Ovary (tissue), 9 donors: Measurements from ENCODE around the gene FOSL2. TPM values are rescaled to one million over a fixed set of nuclear protein-coding genes. Genes with fewer than 3 reads are reported as not detected.

Experiments
- DNase-seq, 5 donors: peaks; one replicate each; pipeline ENCODE4 v3.0.0-alpha.2; 2019 to 2020
- H3K27ac ChIP-seq, 2 donors: fragments of 200-600 bp; one replicate each; pipeline versions ENCODE4 v1.5.1 to v1.8.0; 2019 to 2022
- H3K27me3 ChIP-seq: fragments of 200-600 bp; one replicate; pipeline ENCODE4 v1.8.0; 2022
- H3K36me3 ChIP-seq: fragments of 200-600 bp; sonication (generic); one replicate; pipeline ENCODE4 v1.5.1; 2019
- H3K4me1 ChIP-seq: one replicate; pipeline ENCODE4 v1.8.1; 2013; ENCODE audit warnings: mild to moderate bottlenecking, moderate library complexity; ENCODE audit not compliant: insufficient read depth
- H3K4me3 ChIP-seq: fragments of 200-600 bp; sonication (generic); one replicate; pipeline ENCODE4 v1.5.1; 2017
- H3K9me3 ChIP-seq, 2 donors: fragments of 200-600 bp in 1 of 2; sonication (generic) in 1 of 2; one replicate each; pipeline versions ENCODE4 v1.5.1 to v1.8.1; 2013 to 2019; ENCODE audit warnings: mild to moderate bottlenecking in 1 of 2, moderate library complexity in 1 of 2
- EP300 ChIP-seq: sonication (generic); formaldehyde crosslinking; IDR thresholded peaks from one replicate; pipeline ENCODE4 v1.6.1; 2017; ENCODE audit warnings: antibody characterized with exemption
- POLR2A ChIP-seq: fragments of 450-650 bp; IDR thresholded peaks from one replicate; pipeline ENCODE4 v1.6.1; 2017; ENCODE audit warnings: antibody characterized with exemption, mild to moderate bottlenecking, moderate library complexity
- WGBS, 3 donors: extraction: QIAGEN DNeasy Blood & Tissue Kit in 1 of 3; methylation state at CpG; one replicate each; pipeline versions ENCODE4 v1.1.5 to v1.1.7; 2013 to 2017; 5-methylcytosine and 5-hydroxymethylcytosine counted together
- intact Hi-C, 4 donors: fragments of 100-400 bp; cut with DNase I; formaldehyde crosslinking; loops; one replicate each; pipeline versions ENCODE4 v1.11.0 to v1.15.1; 2022 to 2023
- polyA plus RNA-seq, 2 donors: library from polyadenylated mRNA; stranded (reverse); fragments of 200-250 nt in 1 of 2; fragments of 350-450 nt in 1 of 2; fragmentation: Illumina TruSeq in 1 of 2; extraction: RNeasy Lipid Tissue Mini Kit (QIAGEN cat#74804) in 1 of 2; gene quantifications; one replicate each; pipeline ENCODE4 v1.2.3, GENCODE V29; 2013 to 2014
- total RNA-seq, 7 donors: library from RNA; depleted of rRNA in 2 of 7; stranded (reverse); fragments of >200 nt in 2 of 7; fragmentation: NEBNext Ultra II Directional in 3 of 7; extraction: Animal tissue kit (Norgen Biotek cat#: 25700) in 3 of 7; gene quantifications; one replicate each; pipeline versions ENCODE4 v1.1.0 to v1.2.4, GENCODE V29; 2016 to 2023
- TF ChIP-seq, protein P1 (sequence below), 3 donors: fragments of 450-650 bp in 2 of 3; fragments of 200-600 bp in 1 of 3; IDR thresholded peaks; one replicate each; pipeline versions ENCODE4 v1.5.1 to v1.8.0; 2016 to 2022; ENCODE audit warnings: antibody characterized with exemption in 3 of 3, mild to moderate bottlenecking in 1 of 3
- donor health status: DM: no; HTN: no; CAD: no; lungs with moderate emphysema.
- donor health status: DM: no; HTN: no; CAD: no.
- donor health status: Bipolar disorder and iron deficiency.
- donor health status: DM: yes; HTN: yes; CAD: no.
- donor health status: DM: no; HTN: no; CAD: no.
- donor health status: DM: yes; HTN: yes; CAD: no.

The FOSL2 gene
- total and polyA plus RNA-seq, 9 donors, result 56.2 to 322 (median 146) TPM

GRCh38 chr2:28399956-28400355, 7.3 kb downstream of the FOSL2 start:
- intact Hi-C loops, result loop anchor here (5.0 to 10.0 kb wide), 5 partner anchors 265 to 678 kb away; partner anchors contain the start of genes BABAM2 (in 2 of the 4), RBKS (in 2 of the 4) and MRPL33 (in 1 of the 4)
- TF ChIP-seq, protein P1, sequence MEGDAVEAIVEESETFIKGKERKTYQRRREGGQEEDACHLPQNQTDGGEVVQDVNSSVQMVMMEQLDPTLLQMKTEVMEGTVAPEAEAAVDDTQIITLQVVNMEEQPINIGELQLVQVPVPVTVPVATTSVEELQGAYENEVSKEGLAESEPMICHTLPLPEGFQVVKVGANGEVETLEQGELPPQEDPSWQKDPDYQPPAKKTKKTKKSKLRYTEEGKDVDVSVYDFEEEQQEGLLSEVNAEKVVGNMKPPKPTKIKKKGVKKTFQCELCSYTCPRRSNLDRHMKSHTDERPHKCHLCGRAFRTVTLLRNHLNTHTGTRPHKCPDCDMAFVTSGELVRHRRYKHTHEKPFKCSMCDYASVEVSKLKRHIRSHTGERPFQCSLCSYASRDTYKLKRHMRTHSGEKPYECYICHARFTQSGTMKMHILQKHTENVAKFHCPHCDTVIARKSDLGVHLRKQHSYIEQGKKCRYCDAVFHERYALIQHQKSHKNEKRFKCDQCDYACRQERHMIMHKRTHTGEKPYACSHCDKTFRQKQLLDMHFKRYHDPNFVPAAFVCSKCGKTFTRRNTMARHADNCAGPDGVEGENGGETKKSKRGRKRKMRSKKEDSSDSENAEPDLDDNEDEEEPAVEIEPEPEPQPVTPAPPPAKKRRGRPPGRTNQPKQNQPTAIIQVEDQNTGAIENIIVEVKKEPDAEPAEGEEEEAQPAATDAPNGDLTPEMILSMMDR (IDR thresholded peaks at IDR 0.05), result no peak
- TF ChIP-seq EP300 (no peak), POLR2A (no peak)
- 5 to 20% (median 14%) methylated on average over 6 of the region's 6 CpGs for WGBS, 3 donors
- Histone ChIP-seq H3K27me3 (no peaks in the 10 kb centered on the region), H3K36me3 (no peaks in the 10 kb centered on the region), H3K27ac (no peak overlapping the region), H3K9me3 (no peaks in the 10 kb centered on the region), H3K4me3 (peak overlapping the region; percentile 5), H3K4me1 (peaks cover 35% of the 10 kb centered on the region)
- no peak for DNase-seq

DNA sequence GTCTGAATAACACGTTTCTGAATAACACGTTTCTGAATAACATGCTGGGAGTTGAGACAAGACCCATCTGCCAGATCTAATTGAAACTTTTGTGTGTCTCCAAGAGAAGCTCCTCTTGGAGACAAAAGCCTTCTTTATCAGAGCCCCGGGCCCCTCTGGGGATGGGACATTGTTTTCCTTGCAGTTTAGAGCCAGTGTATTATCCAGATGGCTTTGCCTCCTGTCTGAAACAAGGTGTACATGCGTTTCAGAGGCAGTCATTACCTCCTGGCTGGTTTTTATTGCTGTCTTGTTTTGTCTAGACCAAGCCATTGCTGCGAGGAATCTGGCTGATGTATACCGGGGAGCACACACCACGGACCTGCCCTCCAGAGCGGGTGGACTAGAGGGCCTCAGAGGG, 7.8 kb downstream of the FOSL2 start:
- 24 to 27% (median 25%) methylated on average over 8 of the region's 8 CpGs for WGBS, 3 donors
- TF ChIP-seq, protein P1 (IDR thresholded peaks at IDR 0.05), result no peak
- TF ChIP-seq EP300 (no peak), POLR2A (no peak)
- no peak for DNase-seq
- intact Hi-C loops, result no loop called here
- no peaks in the 10 kb centered on the region for H3K36me3 ChIP-seq
- H3K9me3 ChIP-seq, result no peaks in the 10 kb centered on the region
- peaks cover 35% of the 10 kb centered on the region for H3K4me1 ChIP-seq
- no peak overlapping the region for H3K27ac ChIP-seq
- no peak overlapping the region for H3K4me3 ChIP-seq
- no peaks in the 10 kb centered on the region for H3K27me3 ChIP-seq

GRCh38 chr2:28400921-28401320, 8.3 kb downstream of the FOSL2 start:
- no peaks in the 10 kb centered on the region for H3K9me3 ChIP-seq
- peaks cover 35% of the 10 kb centered on the region for H3K4me1 ChIP-seq
- 46 to 79% (median 69%) methylated on average over 1 of the region's 1 CpG for WGBS, 3 donors
- no peak for TF ChIP-seq POLR2A
- TF ChIP-seq, protein P1 (IDR thresholded peaks at IDR 0.05), result no peak
- TF ChIP-seq EP300, result no peak
- H3K36me3 ChIP-seq, result no peaks in the 10 kb centered on the region
- H3K27ac ChIP-seq, result no peak overlapping the region
- no peak for DNase-seq
- H3K4me3 ChIP-seq, result no peak overlapping the region
- no peaks in the 10 kb centered on the region for H3K27me3 ChIP-seq
- intact Hi-C loops, result no loop called here

- 44 to 61% (median 57%) methylated on average over 4 of the region's 4 CpGs for WGBS, 3 donors
- Histone ChIP-seq H3K36me3 (no peaks in the 10 kb centered on the region), H3K4me3 (no peak overlapping the region), H3K9me3 (no peaks in the 10 kb centered on the region), H3K4me1 (peaks cover 35% of the 10 kb centered on the region), H3K27me3 (no peaks in the 10 kb centered on the region), H3K27ac (no peak overlapping the region)
- DNase-seq, result no peak
- TF ChIP-seq POLR2A (no peak), EP300 (no peak)
- TF ChIP-seq, protein P1 (IDR thresholded peaks at IDR 0.05), result no peak
- intact Hi-C loops, result no loop called here
Measured at GRCh38 chr2:28401411-28401810, 8.8 kb downstream of the FOSL2 start.
